Measurements from ENCODE around the gene OR6J1.

OR6J1 gene

DNA sequence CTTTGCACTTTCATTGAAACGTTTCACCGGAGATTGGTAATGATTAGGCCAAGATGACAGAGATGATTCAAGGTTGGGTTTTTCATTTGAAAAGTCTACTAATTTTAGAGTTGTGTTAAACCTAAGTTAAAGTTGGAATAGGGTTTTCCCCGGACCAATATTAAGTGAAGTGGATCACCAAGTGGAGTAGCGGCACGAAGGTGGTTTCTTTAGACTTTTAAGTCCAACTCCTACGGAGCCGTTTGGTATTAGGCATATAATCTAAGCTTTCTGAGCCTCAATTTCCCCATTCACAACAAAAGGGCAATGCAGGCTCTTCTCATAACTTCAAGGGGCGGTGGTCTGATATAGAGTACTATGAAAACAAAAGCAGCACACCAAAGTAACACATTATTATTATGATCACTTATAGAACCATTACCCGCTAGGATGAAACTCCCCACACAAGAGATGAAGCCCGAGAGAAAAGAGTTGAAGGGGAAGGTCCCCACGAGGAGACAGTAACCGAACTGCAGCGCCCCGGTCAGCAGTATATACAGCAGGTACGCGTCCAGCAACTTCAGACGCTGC is 55.5 kb downstream of the OR6J1 start:
- H3K27ac ChIP-seq: peak overlapping the region; percentile 45 to 94 (median 84)
- H3K4me3 ChIP-seq: peak overlapping the region; percentile 46 to 87 (median 61)

DNA sequence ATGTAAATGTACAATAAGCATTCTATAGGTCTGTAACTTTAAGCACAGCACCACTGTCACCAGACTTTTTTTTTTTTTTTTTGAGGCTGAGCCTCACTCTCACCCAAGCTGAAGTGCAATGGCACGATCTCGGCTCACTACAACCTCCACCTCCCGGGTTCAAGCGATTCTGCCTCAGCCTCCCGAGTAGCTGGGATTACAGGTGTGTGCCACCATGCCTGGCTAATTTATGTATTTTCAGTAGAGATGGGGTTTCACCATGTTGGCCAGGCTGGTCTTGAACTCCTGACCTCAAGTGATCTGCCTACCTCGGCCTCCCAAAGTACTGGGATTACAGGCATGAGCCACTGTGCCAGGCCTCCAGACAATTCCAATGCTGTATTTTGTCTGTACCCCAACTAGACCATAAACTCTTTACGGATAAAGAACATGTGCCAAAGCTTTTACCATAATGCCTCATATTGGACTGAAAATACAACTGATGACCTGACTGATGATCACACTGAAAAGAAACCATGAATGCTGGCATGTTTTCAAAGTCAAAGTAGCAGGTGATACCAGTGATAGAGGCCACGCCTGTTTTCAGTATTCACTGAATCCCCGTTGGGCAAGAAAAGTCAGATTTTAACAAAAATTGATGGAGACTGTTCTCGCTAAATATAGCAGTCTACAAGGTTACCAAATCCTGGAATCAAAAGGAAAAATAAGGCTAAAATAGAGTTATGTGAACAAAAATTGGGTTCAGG is 56.3 kb downstream of the OR6J1 start:
- Histone ChIP-seq H3K4me3 (peak overlapping the region in 6 of 7 experiments; percentile 46 to 87 (median 60)), H3K27ac (peak overlapping the region in 14 of 21 experiments; percentile 18 to 94 (median 87))

GRCh38 chr14:22587247-22587646 is 56.9 kb downstream of the OR6J1 start:
- Histone ChIP-seq H3K27ac (peak overlapping the region in 2 of 21 experiments; percentile 20 to 84), H3K4me3 (no peak overlapping the region)

- no peak overlapping the region for H3K4me3 ChIP-seq
- peak overlapping the region in 1 of 21 experiments; percentile 13 for H3K27ac ChIP-seq
Measured at GRCh38 chr14:22583994-22584393, 60.2 kb downstream of the OR6J1 start.

All from skin epidermis (tissue), 12 donors.